H1 (cell line): ENCODE data around the gene ZNF154. TPM values are rescaled to one million over a fixed set of nuclear protein-coding genes. Genes with fewer than 3 reads are reported as not detected.

Experiments used
- BACH1 ChIP-seq: IDR thresholded peaks from 2 replicates; pipeline ENCODE4 v1.6.1; 2012; ENCODE audit warnings: low read length, improper control_type of control experiment
- CHD1 ChIP-seq: IDR thresholded peaks from 2 replicates; pipeline ENCODE4 v1.6.1; 2012; ENCODE audit warnings: low read depth, low read length, improper control_type of control experiment
- EP300 ChIP-seq, 2 experiments: IDR thresholded peaks; 1 replicate in 1 of 2; 2 replicates in 1 of 2; pipeline ENCODE4 v1.6.1; 2011 to 2012; ENCODE audit warnings: low read depth in 2 of 2, low read length in 2 of 2, mild to moderate bottlenecking in 2 of 2, borderline replicate concordance in 1 of 2, inconsistent platforms in 1 of 2, moderate library complexity in 1 of 2
- POU5F1 ChIP-seq: IDR thresholded peaks from 2 replicates; pipeline ENCODE4 v1.6.1; 2011; ENCODE audit warnings: low read depth, mild to moderate bottlenecking, low read length, moderate library complexity
- RAD21 ChIP-seq, 2 experiments: IDR thresholded peaks in 1 of 2; conservative IDR thresholded peaks in 1 of 2; 2 replicates each; pipeline ENCODE4 v1.6.1; 2011; ENCODE audit warnings: low read depth in 2 of 2, low read length in 2 of 2, improper control_type of control experiment in 1 of 2, inconsistent platforms in 1 of 2, mild to moderate bottlenecking in 1 of 2, moderate library complexity in 1 of 2
- TCF12 ChIP-seq: IDR thresholded peaks from 2 replicates; pipeline ENCODE4 v1.6.1; 2011; ENCODE audit warnings: low read depth, mild to moderate bottlenecking, low read length
- TEAD4 ChIP-seq: IDR thresholded peaks from 2 replicates; pipeline ENCODE4 v1.6.1; 2012; ENCODE audit warnings: low read depth, low read length, inconsistent platforms, mixed read lengths
- polyA plus RNA-seq, 7 experiments: library from polyadenylated mRNA; depleted of rRNA in 3 of 7; stranded (reverse) in 5 of 7; unstranded in 2 of 7; fragments of >200 nt in 5 of 7; fragments of 200-250 nt in 2 of 7; gene quantifications; 1 replicate in 5 of 7; 2 replicates in 1 of 7; 4 replicates in 1 of 7; pipeline versions ENCODE4 v1.2.1 to v1.2.3, GENCODE V29; 2011 to 2013; ENCODE audit warnings: missing spikeins in 2 of 7, mixed read lengths in 2 of 7
- total RNA-seq: library from RNA; stranded (reverse); fragmentation: NEBNext Ultra II Directional; extraction: Animal tissue kit (Norgen Biotek cat#: 25700); gene quantifications from 2 replicates; pipeline ENCODE4 v1.2.1, GENCODE V29; 2021

ZNF154 gene
- total and polyA plus RNA-seq, 2 of the 8 experiments (the other 6 are each of a cell fraction or from before 2014, with no cell fraction given): 5.3 to 11.6 TPM

- TF ChIP-seq RAD21 (IDR thresholded peaks at IDR 0.05 in 1 of 2, conservative IDR thresholded peaks at IDR 0.05 in 1 of 2; ENCODE audit: low read depth in 2 of 2, low read length in 2 of 2): no peak
- TF ChIP-seq EP300 (IDR thresholded peaks at IDR 0.05; ENCODE audit: borderline replicate concordance in 1 of 2, low read depth in 2 of 2, low read length in 2 of 2): no peak
- no peak for TF ChIP-seq POU5F1
- no peak for TF ChIP-seq BACH1
- TF ChIP-seq TEAD4: no peak
- no peak for TF ChIP-seq CHD1
- TF ChIP-seq TCF12: no peak
These were observed 43.7 kb downstream of the ZNF154 start (continued) for GRCh38 chr19:57665261-57665806.
